ENCODE data around the gene RHOA.
"Not testable (repeated sequence)": the region's sequence is repeated elsewhere in the genome, so short reads cannot be mapped to it uniquely, and the experiment has no call there.

DNA sequence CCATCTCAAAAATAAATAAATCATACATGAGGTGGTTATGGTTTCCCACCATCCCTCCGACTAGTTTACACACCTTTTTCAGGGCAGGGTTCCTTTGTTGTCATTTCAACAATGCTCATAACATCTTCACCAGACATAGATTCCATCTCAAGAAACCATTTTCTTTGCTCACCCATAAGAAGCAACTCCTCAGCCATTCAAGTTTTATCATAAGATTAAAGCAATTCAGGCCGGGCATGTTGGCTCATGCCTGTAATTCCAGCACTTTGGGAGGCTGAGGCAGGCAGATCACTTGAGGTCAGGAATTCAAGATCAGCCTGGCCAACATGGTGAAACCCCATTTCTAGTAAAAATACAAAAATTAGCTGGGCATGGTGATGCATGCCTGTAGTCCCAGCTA, 83.4 kb downstream of the RHOA start:
- not testable (repeated sequence) for TF ChIP-seq EZH2phosphoT487 (IDR thresholded peaks at IDR 0.05; ENCODE audit: insufficient read depth, low read depth); EZH2 (IDR thresholded peaks at IDR 0.05; ENCODE audit: insufficient read depth, poor library complexity, severe bottlenecking)
